Ascending aorta (tissue), 2 donors: ENCODE measurements around the gene BTD. TPM values are rescaled to one million over a fixed set of nuclear protein-coding genes. Genes with fewer than 3 reads are reported as not detected.
A peak's percentile ranks its signal among the peaks of the same experiment; 100 is the strongest.

ENCODE experiments used
- DNase-seq, 2 donors: peaks; one replicate each; pipeline ENCODE4 v3.0.0-alpha.2; 2019; ENCODE audit warnings: low spot score in 2 of 2
- H3K27ac ChIP-seq, 2 donors: fragments of 200-600 bp; sonication (generic); one replicate each; pipeline ENCODE4 v1.5.1; 2016 to 2017; ENCODE audit warnings: mild to moderate bottlenecking in 1 of 2
- H3K27me3 ChIP-seq: fragments of 200-600 bp; sonication (generic); one replicate; pipeline ENCODE4 v1.5.1; 2017
- H3K36me3 ChIP-seq, 2 donors: fragments of 200-600 bp; sonication (generic); one replicate each; pipeline ENCODE4 v1.5.1; 2016
- H3K4me1 ChIP-seq, 2 donors: fragments of 200-600 bp; sonication (generic); one replicate each; pipeline ENCODE4 v1.5.1; 2016 to 2017; ENCODE audit warnings: mild to moderate bottlenecking in 1 of 2
- H3K4me3 ChIP-seq, 2 donors: fragments of 200-600 bp; sonication (generic); one replicate each; pipeline ENCODE4 v1.5.1; 2016 to 2017; ENCODE audit warnings: mild to moderate bottlenecking in 1 of 2
- H3K9me3 ChIP-seq, 2 donors: fragments of 200-600 bp; sonication (generic); one replicate each; pipeline ENCODE4 v1.5.1; 2016
- CTCF ChIP-seq, 3 experiments: fragments of 200-600 bp in 2 of 3; fragments of 450-650 bp in 1 of 3; sonication (generic) in 2 of 3; IDR thresholded peaks; one replicate each; pipeline ENCODE4 v1.5.1; 2016 to 2019; ENCODE audit warnings: antibody characterized with exemption in 3 of 3, mild to moderate bottlenecking in 1 of 3, moderate library complexity in 1 of 3
- intact Hi-C: fragments of 100-400 bp; cut with DNase I; formaldehyde crosslinking; loops from one replicate; pipeline ENCODE4 v1.15.1; 2023
- total RNA-seq: library from RNA; depleted of rRNA; stranded (reverse); fragments of >200 nt; gene quantifications from one replicate; pipeline ENCODE4 v1.1.0, GENCODE V29; 2016

The BTD gene
- total RNA-seq, 1 donor from 2014 or later: 11.8 TPM

DNA sequence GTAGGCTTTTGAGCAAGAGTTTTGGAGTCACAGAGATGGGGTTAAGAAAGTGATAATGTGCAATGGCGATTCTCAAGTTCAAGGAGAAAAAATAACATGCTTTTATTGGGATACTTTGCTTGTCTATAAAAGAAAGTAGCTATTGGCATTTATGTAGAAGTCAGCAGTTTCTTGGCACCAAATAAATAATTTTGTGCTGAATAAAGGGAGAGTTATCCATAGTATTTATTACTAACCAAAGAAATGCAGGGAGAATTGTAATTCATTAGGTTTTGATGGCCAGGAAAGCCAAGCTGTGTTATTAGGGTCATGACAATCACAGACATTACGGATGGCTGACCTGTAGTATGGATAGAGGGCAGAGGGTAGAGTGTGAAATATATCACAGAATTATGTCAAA lies 33.1 kb downstream of the BTD start:
- Histone ChIP-seq H3K36me3 (no peaks in the 10 kb centered on the region), H3K27ac (peak overlapping the region; percentile 61 to 69), H3K27me3 (no peaks in the 10 kb centered on the region), H3K9me3 (no peaks in the 10 kb centered on the region), H3K4me3 (peak overlapping the region in 1 of 2 donors; percentile 28), H3K4me1 (peaks cover 14 to 26% of the 10 kb centered on the region in 2 donors)
- intact Hi-C loops: loop anchor here (5.0 kb wide), 1 partner anchor 613 kb away; no protein-coding TSS in a partner anchor
- DNase-seq: no peak
- TF ChIP-seq CTCF (IDR thresholded peaks at IDR 0.05): no peak

DNA sequence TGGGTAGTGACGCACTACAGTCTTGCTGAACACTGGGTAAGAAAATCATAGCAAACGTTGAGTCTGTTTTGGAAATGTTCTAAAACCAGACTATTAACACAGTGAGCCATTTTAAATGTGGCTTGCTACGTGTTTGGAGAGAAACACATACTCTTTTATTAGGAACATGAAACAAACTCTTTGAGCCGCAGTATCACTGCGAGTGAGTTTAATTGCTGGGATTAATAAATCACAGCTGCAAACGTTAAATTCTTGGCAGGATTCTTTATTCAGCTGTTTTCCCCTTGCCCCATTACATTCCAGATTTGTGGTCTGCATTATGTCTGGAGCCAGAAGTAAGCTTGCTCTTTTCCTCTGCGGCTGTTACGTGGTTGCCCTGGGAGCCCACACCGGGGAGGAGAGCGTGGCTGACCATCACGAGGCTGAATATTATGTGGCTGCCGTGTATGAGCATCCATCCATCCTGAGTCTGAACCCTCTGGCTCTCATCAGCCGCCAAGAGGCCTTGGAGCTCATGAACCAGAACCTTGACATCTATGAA lies 33.6 kb downstream of the BTD start:
- DNase-seq: no peak
- H3K4me1 ChIP-seq: peaks cover 14 to 26% of the 10 kb centered on the region in 2 donors
- H3K36me3 ChIP-seq: no peaks in the 10 kb centered on the region
- intact Hi-C loops: no loop called here
- TF ChIP-seq CTCF (IDR thresholded peaks at IDR 0.05): no peak
- H3K27ac ChIP-seq: peak overlapping the region; percentile 61 to 69
- no peaks in the 10 kb centered on the region for H3K9me3 ChIP-seq
- H3K4me3 ChIP-seq: peak overlapping the region in 1 of 2 donors; percentile 28
- no peaks in the 10 kb centered on the region for H3K27me3 ChIP-seq

GRCh38 chr3:15636028-15636709 lies 34.6 kb downstream of the BTD start:
- intact Hi-C loops: no loop called here
- Histone ChIP-seq H3K4me3 (no peak overlapping the region), H3K9me3 (no peaks in the 10 kb centered on the region), H3K27ac (peak overlapping the region in 1 of 2 donors; percentile 69), H3K4me1 (peaks cover 8 to 20% of the 10 kb centered on the region in 2 donors), H3K36me3 (no peaks in the 10 kb centered on the region), H3K27me3 (no peaks in the 10 kb centered on the region)
- no peak for DNase-seq
- TF ChIP-seq CTCF (IDR thresholded peaks at IDR 0.05): no peak

- H3K4me1 ChIP-seq: peaks cover 8 to 20% of the 10 kb centered on the region in 2 donors
- no peak for TF ChIP-seq CTCF (IDR thresholded peaks at IDR 0.05)
- H3K27me3 ChIP-seq: no peaks in the 10 kb centered on the region
- no peaks in the 10 kb centered on the region for H3K36me3 ChIP-seq
- no peak overlapping the region for H3K4me3 ChIP-seq
- H3K9me3 ChIP-seq: no peaks in the 10 kb centered on the region
- no peak for DNase-seq
- peak overlapping the region in 1 of 2 donors; percentile 24 for H3K27ac ChIP-seq
- intact Hi-C loops: no loop called here
Observed at GRCh38 chr3:15637131-15637951, 35.8 kb downstream of the BTD start.

DNA sequence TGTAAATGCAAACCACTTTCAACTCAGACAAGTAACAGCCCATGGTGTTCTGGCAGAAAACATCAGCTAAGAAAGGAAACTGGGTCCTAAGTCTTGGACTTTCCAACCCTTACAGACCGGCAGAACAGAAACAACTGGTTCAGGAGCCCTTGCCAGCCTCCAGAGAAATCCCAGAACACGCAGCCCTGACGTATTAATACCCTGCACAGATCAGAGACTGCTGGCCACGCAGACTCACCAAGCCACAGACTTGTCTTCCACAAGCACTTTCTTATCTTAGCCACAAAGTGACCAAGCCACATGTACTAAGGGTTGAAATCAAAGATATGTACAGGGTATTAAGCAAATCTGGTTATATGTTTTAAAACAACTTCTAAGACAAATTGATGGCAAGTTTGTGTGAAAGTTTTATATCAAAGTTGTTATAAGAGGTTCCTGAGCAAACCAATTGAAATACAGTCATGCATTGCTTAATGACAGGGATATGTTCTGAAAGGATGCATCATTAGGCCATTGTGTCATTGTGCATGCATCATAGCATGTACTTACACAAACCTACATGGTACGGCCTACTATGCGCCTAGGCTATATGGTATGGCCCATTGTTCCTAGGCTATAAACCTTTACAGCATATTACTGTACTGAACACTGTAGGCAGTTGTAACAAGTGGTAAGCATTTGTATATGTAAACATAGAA lies 36.8 kb downstream of the BTD start:
- intact Hi-C loops: no loop called here
- Histone ChIP-seq H3K27me3 (no peaks in the 10 kb centered on the region), H3K4me1 (peaks cover 8 to 20% of the 10 kb centered on the region in 2 donors), H3K27ac (no peak overlapping the region), H3K9me3 (no peaks in the 10 kb centered on the region), H3K36me3 (no peaks in the 10 kb centered on the region), H3K4me3 (no peak overlapping the region)
- DNase-seq: no peak
- no peak for TF ChIP-seq CTCF (IDR thresholded peaks at IDR 0.05)
